ENCODE data around the gene ANAPC1.

Gene ANAPC1

DNA sequence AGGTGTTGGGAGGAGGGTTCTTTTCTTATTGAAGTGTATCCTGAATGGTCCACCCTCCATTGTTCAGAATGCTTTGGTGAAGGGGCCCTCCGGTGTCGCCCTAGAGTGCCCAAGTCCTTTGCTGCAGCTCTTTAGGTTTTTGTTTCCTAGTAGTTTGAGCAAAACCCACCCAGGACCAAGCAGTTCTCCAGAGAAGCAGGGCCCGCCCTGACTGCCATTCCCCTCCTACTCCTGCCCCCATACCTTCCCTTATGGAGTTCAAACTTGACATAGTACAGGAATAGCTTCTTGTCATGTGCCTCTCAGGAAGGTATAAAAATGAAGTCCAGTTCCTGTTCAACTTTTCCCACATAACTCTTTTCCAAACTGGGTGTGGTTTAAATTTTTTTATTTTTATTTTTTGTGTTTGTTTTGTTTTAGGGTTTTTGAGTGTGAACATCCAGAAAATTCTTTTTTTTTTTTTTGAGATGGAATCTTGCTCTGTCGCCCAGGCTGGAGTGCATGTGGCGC is 20.0 kb upstream of the ANAPC1 start:
- no peaks in the 10 kb centered on the region for H3K36me3 ChIP-seq
- H3K27ac ChIP-seq = peak overlapping the region; percentile 81 to 83
- no peaks in the 10 kb centered on the region for H3K27me3 ChIP-seq
- DNase-seq = no peak
- intact Hi-C loops (cut with DNase I; ENCODE audit: low total_unique reads) = loop anchor here (2.0 kb wide), 1 partner anchor 71 kb away; no protein-coding TSS in a partner anchor
- H3K4me3 ChIP-seq = no peak overlapping the region
- no peaks in the 10 kb centered on the region for H3K9me3 ChIP-seq
- H3K4me1 ChIP-seq = peaks cover 0 to 86% (median 46%) of the 10 kb centered on the region in 4 donors
- TF ChIP-seq, protein P1, sequence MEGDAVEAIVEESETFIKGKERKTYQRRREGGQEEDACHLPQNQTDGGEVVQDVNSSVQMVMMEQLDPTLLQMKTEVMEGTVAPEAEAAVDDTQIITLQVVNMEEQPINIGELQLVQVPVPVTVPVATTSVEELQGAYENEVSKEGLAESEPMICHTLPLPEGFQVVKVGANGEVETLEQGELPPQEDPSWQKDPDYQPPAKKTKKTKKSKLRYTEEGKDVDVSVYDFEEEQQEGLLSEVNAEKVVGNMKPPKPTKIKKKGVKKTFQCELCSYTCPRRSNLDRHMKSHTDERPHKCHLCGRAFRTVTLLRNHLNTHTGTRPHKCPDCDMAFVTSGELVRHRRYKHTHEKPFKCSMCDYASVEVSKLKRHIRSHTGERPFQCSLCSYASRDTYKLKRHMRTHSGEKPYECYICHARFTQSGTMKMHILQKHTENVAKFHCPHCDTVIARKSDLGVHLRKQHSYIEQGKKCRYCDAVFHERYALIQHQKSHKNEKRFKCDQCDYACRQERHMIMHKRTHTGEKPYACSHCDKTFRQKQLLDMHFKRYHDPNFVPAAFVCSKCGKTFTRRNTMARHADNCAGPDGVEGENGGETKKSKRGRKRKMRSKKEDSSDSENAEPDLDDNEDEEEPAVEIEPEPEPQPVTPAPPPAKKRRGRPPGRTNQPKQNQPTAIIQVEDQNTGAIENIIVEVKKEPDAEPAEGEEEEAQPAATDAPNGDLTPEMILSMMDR (IDR thresholded peaks at IDR 0.05) = no peak

GRCh38 chr2:111903516-111903915 is 19.5 kb upstream of the ANAPC1 start:
- DNase-seq = no peak
- TF ChIP-seq, protein P1 (IDR thresholded peaks at IDR 0.05) = no peak
- H3K4me3 ChIP-seq = no peak overlapping the region
- intact Hi-C loops (cut with DNase I; ENCODE audit: low total_unique reads) = no loop called here
- no peaks in the 10 kb centered on the region for H3K36me3 ChIP-seq
- no peaks in the 10 kb centered on the region for H3K27me3 ChIP-seq
- H3K27ac ChIP-seq = peak overlapping the region; percentile 81 to 83
- H3K9me3 ChIP-seq = no peaks in the 10 kb centered on the region
- H3K4me1 ChIP-seq = peaks cover 0 to 82% (median 44%) of the 10 kb centered on the region in 4 donors

- no peak for DNase-seq
- no peaks in the 10 kb centered on the region for H3K27me3 ChIP-seq
- TF ChIP-seq, protein P1 (IDR thresholded peaks at IDR 0.05) = peak in 1 of 2 experiments; percentile 47
- H3K9me3 ChIP-seq = no peaks in the 10 kb centered on the region
- no peaks in the 10 kb centered on the region for H3K36me3 ChIP-seq
- H3K27ac ChIP-seq = peak overlapping the region; percentile 92 to 95
- H3K4me3 ChIP-seq = peak overlapping the region; percentile 89 to 92
- H3K4me1 ChIP-seq = peaks cover 0 to 69% (median 35%) of the 10 kb centered on the region in 4 donors
- intact Hi-C loops (cut with DNase I; ENCODE audit: low total_unique reads) = no loop called here
These were observed 16.9 kb upstream of the ANAPC1 start for GRCh38 chr2:111900859-111901258.

DNA sequence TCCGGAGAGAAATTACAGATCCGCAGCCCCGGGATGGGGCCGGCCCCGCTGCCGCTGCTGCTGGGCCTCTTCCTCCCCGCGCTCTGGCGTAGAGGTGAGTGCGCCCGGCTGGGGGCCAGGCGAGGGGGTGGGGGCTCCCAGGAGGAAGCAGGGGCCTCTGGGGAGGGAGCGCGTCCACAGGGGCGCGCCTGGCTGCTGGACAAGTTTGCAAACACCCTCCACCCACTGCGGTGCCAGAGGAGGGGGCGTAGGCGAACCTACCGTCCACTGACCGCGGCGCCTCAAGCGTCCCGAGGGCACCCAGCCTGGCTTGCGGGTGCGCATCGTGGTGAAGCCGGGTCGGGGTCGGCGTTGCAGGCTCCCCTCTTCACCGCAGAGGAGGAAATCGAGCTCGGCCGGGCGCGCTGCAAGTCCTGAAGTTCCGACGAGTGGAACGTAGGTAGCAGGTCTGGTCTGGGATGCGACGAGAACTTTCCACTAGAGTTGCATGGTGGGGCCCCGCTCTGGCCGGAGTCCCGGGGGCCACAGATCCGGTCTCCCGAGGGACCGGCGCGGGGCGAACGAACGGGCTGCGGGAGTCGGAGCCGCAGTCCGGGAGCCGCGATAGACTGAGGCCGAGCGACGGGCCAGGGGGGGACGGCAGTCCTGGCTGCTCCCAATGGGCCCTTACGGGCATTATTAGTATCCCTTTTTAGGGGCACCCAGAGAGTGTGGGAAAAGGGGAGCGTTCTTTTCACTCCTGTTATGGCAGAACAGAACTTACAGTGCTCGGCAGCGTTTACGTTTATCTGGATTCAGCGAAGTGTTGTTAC is 14.9 kb upstream of the ANAPC1 start:
- Histone ChIP-seq H3K9me3 (no peaks in the 10 kb centered on the region), H3K4me3 (peak overlapping the region; percentile 89 to 92), H3K36me3 (no peaks in the 10 kb centered on the region), H3K27me3 (no peaks in the 10 kb centered on the region), H3K27ac (peak overlapping the region; percentile 92 to 95), H3K4me1 (peaks cover 0 to 50% (median 19%) of the 10 kb centered on the region in 4 donors)
- TF ChIP-seq, protein P1 (IDR thresholded peaks at IDR 0.05) = no peak
- DNase-seq = peak in 1 of 2 donors; percentile 37
- intact Hi-C loops (cut with DNase I; ENCODE audit: low total_unique reads) = loop anchor here (2.0 to 10.0 kb wide), 3 partner anchors 48 to 376 kb away; partner anchors contain the start of gene ZC3H6

GRCh38 chr2:111897924-111898702 is 14.1 kb upstream of the ANAPC1 start, which contains the start of gene MERTK:
Gene MERTK, plus strand, starts transcription at chr2:111898607. Its CDS starts 129 bp downstream, at chr2:111898736.
- H3K4me1 ChIP-seq = peaks cover 0 to 43% (median 14%) of the 10 kb centered on the region in 4 donors
- no peaks in the 10 kb centered on the region for H3K9me3 ChIP-seq
- intact Hi-C loops (cut with DNase I; ENCODE audit: low total_unique reads) = loop anchor here (2.0 to 10.0 kb wide), 3 partner anchors 49 to 377 kb away; partner anchors contain the start of gene ZC3H6

More at GRCh38 chr2:111897924-111898702, 14.1 kb upstream of the ANAPC1 start, which contains the start of gene MERTK:
- Histone ChIP-seq H3K27me3 (no peaks in the 10 kb centered on the region), H3K36me3 (no peaks in the 10 kb centered on the region), H3K27ac (peak within 1 kb of the TSS; percentile 92 to 95), H3K4me3 (peak within 1 kb of the TSS; percentile 89 to 92)
- peak; percentile 84 to 94 for DNase-seq
- TF ChIP-seq, protein P1 (IDR thresholded peaks at IDR 0.05) = peak; percentile 65 to 77
